Measurements from ENCODE around the gene IRF3. TPM values are rescaled to one million over a fixed set of nuclear protein-coding genes. Genes with fewer than 3 reads are reported as not detected.

IRF3 gene
- total and polyA plus RNA-seq, 4 experiments from 2014 or later: 64.1 to 386 (median 220) TPM

DNA sequence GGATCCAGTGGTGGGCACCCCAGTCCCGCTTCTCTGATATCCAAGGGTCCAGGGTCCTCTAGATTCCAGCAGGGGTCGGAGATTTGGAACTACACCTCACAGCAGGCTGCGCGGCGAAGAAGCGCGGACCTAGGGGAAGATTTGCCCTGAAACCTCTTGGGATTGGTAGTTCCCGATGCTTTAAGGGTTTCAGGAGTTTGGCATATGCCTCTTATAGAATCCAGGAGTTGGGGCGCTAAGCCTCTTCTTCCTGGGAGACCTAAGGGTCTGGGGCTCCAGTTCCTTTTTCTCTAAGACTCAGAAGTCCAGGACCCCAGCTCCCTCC is 425 bp upstream of the IRF3 start:
- peak overlapping the region; percentile 95 to 100 (median 99) for H3K27ac Mint-ChIP-seq
- peaks cover 19 to 51% (median 31%) of the 10 kb centered on the region in 4 donors for H3K4me1 Mint-ChIP-seq
- H3K27ac ChIP-seq (ENCODE audit: low read depth, low read length): peak overlapping the region; percentile 93
- CTCF ChIA-PET (ENCODE audit: partially characterized antibody): interaction anchor here (1.2 to 3.4 kb wide), 2 partner anchors 9 to 11 kb away, joined by 3 to 15 read pairs; no protein-coding TSS in a partner anchor
- peaks cover 31% of the 10 kb centered on the region for H3K4me1 ChIP-seq (ENCODE audit: insufficient read depth, low read length)
- H3K9me3 ChIP-seq (ENCODE audit: control insufficient read depth in 1 of 2, low read length in 2 of 2): no peaks in the 10 kb centered on the region
- peaks cover 18% of the 10 kb centered on the region for H3K36me3 ChIP-seq (ENCODE audit: insufficient read depth, low read length)
- DNase-seq: no peak
- peaks cover 0 to 31% of the 10 kb centered on the region in 2 donors for H3K36me3 Mint-ChIP-seq
- peaks cover 0 to 4% (median 0%) of the 10 kb centered on the region in 8 donors for H3K9me3 Mint-ChIP-seq
- no peaks in the 10 kb centered on the region for H3K27me3 ChIP-seq (ENCODE audit: insufficient read depth, low read length)
- POLR2A ChIA-PET (ENCODE audit: partially characterized antibody): interaction anchor here (1.0 to 11.0 kb wide), 13 partner anchors 11 to 263 kb away, joined by 3 to 146 read pairs (median 10); partner anchors contain the start of genes AKT1S1, ATF5, NOSIP and NUP62
- H3K4me3 ChIP-seq (ENCODE audit: low read length in 2 of 2): peak overlapping the region; percentile 25 to 99
- H3K4me3 Mint-ChIP-seq: peak overlapping the region; percentile 95 to 100 (median 97)
- H3K27me3 Mint-ChIP-seq: no peaks in the 10 kb centered on the region
- intact Hi-C loops (cut with micrococcal nuclease): no loop called here

DNA sequence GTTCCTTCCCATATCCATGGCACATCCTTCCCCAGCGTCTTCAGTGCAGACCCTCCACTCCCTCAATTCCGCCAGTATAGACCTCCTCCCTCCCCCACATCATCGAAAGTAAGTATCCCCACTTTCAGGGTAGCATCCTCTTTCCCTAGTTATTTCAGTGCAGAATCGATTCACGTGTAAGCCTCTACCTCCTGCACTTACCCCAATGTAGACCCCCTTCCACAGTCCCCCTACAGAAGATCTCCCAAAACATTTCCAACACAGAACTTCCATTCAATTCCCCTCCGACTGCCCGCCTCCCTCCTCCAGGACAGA is 664 bp downstream of the IRF3 start:
- Histone ChIP-seq H3K36me3 (ENCODE audit: insufficient read depth, low read length) (peaks cover 28% of the 10 kb centered on the region), H3K27ac (ENCODE audit: low read depth, low read length) (peak overlapping the region; percentile 93), H3K9me3 (ENCODE audit: control insufficient read depth in 1 of 2, low read length in 2 of 2) (no peaks in the 10 kb centered on the region), H3K27me3 (ENCODE audit: insufficient read depth, low read length) (no peaks in the 10 kb centered on the region), H3K4me3 (ENCODE audit: low read length in 2 of 2) (peak overlapping the region; percentile 99), H3K4me1 (ENCODE audit: insufficient read depth, low read length) (peaks cover 31% of the 10 kb centered on the region)
- Mint-ChIP-seq H3K9me3 (peaks cover 0 to 4% (median 0%) of the 10 kb centered on the region in 8 donors), H3K4me3 (peak overlapping the region; percentile 95 to 100 (median 97)), H3K36me3 (peaks cover 6 to 36% of the 10 kb centered on the region in 2 donors), H3K27ac (peak overlapping the region; percentile 95 to 100 (median 99)), H3K4me1 (peaks cover 19 to 61% (median 34%) of the 10 kb centered on the region in 4 donors), H3K27me3 (no peaks in the 10 kb centered on the region)
- intact Hi-C loops (cut with micrococcal nuclease): loop anchor here (1.0 kb wide), 2 partner anchors 23 to 75 kb away; partner anchors contain the start of gene SCAF1
- ChIA-PET CTCF (ENCODE audit: partially characterized antibody) (interaction anchor here (0.8 to 3.4 kb wide), 9 partner anchors 8 to 96 kb away, joined by 3 to 15 read pairs (median 4); partner anchors contain the start of genes RRAS and SCAF1), POLR2A (ENCODE audit: partially characterized antibody) (interaction anchor here (0.9 to 11.0 kb wide), 29 partner anchors 10 to 264 kb away, joined by 3 to 146 read pairs (median 5); partner anchors contain the start of genes AKT1S1, ATF5, FUZ and NOSIP)
- no peak for DNase-seq

DNA sequence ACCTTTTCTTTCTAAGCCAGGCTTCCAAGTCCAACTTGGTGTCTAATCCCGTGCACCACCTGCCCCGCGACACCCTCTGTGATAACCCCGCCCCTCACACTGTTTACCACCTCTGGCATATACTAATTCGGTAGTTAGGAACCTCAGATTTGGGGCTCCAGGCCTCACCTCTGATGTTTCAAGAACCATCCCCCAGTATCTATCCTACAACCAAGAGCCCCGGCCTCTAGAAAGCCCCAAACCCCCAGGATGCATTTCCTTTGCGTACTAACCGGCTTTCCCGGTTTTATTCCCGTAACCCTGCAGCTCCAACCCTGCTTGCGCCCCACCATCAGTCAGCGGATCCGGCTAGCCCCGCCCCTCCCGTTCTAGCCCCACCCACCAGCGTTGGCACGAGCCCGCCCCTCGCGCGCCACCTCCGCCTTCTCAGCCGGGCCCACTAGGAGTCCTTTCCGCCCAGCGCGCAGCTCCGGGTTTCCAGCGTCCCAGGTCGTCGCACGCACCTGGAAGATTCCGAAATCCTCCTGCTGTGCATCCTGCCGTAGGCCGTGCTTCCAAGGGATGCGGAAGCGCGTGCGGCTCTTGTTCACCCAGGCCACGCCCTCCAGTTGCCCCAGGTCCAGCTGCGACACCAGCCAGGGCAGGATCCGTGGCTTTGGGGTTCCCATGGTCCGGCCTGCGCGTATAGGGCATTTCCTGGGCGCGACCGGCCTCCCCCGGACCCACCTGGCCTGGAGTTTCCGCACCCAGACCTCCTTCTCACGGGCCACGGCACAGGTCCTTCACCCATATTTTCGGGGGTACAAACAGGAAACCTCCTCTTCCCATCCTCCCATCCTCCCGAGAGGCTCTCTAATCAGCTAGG is 1.3 kb downstream of the IRF3 start:
- no peaks in the 10 kb centered on the region for H3K9me3 ChIP-seq (ENCODE audit: control insufficient read depth in 1 of 2, low read length in 2 of 2)
- no peaks in the 10 kb centered on the region for H3K27me3 ChIP-seq (ENCODE audit: insufficient read depth, low read length)
- H3K27ac ChIP-seq (ENCODE audit: low read depth, low read length): peak overlapping the region; percentile 93
- H3K36me3 ChIP-seq (ENCODE audit: insufficient read depth, low read length): peaks cover 33% of the 10 kb centered on the region
- H3K27ac Mint-ChIP-seq: peak overlapping the region; percentile 95 to 100 (median 99)
- H3K4me1 Mint-ChIP-seq: peaks cover 19 to 65% (median 36%) of the 10 kb centered on the region in 4 donors
- CTCF ChIA-PET (ENCODE audit: partially characterized antibody): interaction anchor here (0.8 to 3.4 kb wide), 11 partner anchors 8 to 130 kb away, joined by 3 to 15 read pairs (median 4); partner anchors contain the start of genes RRAS and SCAF1
- H3K9me3 Mint-ChIP-seq: peaks cover 0 to 4% (median 0%) of the 10 kb centered on the region in 8 donors
- H3K4me3 Mint-ChIP-seq: peak overlapping the region; percentile 95 to 100 (median 97)
- peak overlapping the region; percentile 99 for H3K4me3 ChIP-seq (ENCODE audit: low read length in 2 of 2)
- DNase-seq: peak; percentile 85 to 92 (median 88)
- POLR2A ChIA-PET (ENCODE audit: partially characterized antibody): interaction anchor here (0.7 to 11.0 kb wide), 34 partner anchors 9 to 1151 kb away, joined by 3 to 146 read pairs (median 5); partner anchors contain the start of genes AKT1S1, AP2A1, ATF5 and FUZ
- H3K27me3 Mint-ChIP-seq: no peaks in the 10 kb centered on the region
- H3K36me3 Mint-ChIP-seq: peaks cover 7 to 42% of the 10 kb centered on the region in 2 donors
- peaks cover 31% of the 10 kb centered on the region for H3K4me1 ChIP-seq (ENCODE audit: insufficient read depth, low read length)
- intact Hi-C loops (cut with micrococcal nuclease): loop anchor here (1.0 kb wide), 3 partner anchors 12 to 74 kb away; partner anchors contain the start of gene SCAF1

DNA sequence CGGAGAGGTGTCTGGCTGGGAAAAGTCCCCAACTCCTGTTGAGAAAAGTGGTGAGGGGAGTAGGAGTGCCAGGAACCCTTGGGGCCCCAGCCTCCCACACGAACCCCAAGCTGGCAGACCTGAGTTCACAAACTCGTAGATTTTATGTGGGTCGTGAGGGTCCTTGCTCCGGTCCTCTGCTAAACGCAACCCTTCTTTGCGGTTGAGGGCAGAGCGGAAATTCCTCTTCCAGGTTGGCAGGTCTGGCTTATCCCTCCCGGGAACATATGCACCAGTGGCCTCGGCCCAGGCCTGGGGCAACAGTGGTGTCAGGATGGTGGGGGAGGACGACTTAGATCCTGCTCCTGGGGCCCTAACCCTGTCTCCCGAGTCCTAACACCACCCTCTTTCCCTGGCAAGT is 2.4 kb downstream of the IRF3 start:
- CTCF ChIA-PET (ENCODE audit: partially characterized antibody): interaction anchor here (1.1 to 3.4 kb wide), 4 partner anchors 9 to 129 kb away, joined by 3 to 15 read pairs (median 8); no protein-coding TSS in a partner anchor
- H3K9me3 ChIP-seq (ENCODE audit: control insufficient read depth in 1 of 2, low read length in 2 of 2): no peaks in the 10 kb centered on the region
- DNase-seq: peak in 1 of 5 donors; percentile 36

DNA sequence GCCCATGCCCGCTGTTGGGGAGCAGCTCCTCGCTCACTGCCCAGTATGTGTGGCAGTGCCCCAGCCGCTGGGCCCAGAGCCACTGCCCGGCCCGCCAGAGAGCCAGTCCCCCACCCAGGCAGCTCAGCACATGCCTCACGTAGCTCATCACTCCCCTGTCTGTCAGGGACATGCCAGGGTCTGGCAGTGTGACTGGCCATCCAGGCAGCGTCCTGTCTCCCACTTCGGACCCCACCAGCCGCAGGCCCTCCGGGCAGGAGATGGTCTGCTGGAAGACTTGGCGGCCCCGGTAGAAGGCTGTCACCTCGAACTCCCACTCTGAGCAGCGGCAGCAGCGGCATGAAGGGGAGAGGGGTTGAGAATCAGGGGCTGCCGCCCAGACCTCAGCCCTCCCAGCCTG is 3.6 kb downstream of the IRF3 start:
- ChIA-PET POLR2A (ENCODE audit: partially characterized antibody) (interaction anchor here (0.7 to 11.0 kb wide), 4 partner anchors 11 to 327 kb away, joined by 3 to 146 read pairs (median 64); partner anchors contain the start of genes CD37, PRMT1, RRAS and SCAF1), CTCF (ENCODE audit: partially characterized antibody) (no interaction called here)
- peaks cover 53% of the 10 kb centered on the region for H3K36me3 ChIP-seq (ENCODE audit: insufficient read depth, low read length)

More for the DNA sequence above, 2.4 kb downstream of the IRF3 start:
- Histone ChIP-seq H3K4me3 (ENCODE audit: low read length in 2 of 2) (peak overlapping the region in 1 of 2 donors; percentile 99), H3K36me3 (ENCODE audit: insufficient read depth, low read length) (peaks cover 43% of the 10 kb centered on the region), H3K27ac (ENCODE audit: low read depth, low read length) (peak overlapping the region; percentile 93), H3K27me3 (ENCODE audit: insufficient read depth, low read length) (no peaks in the 10 kb centered on the region), H3K4me1 (ENCODE audit: insufficient read depth, low read length) (peaks cover 37% of the 10 kb centered on the region)
- H3K4me3 Mint-ChIP-seq: peak overlapping the region; percentile 95 to 100 (median 97)
- peaks cover 0 to 4% (median 0%) of the 10 kb centered on the region in 8 donors for H3K9me3 Mint-ChIP-seq
- peaks cover 7 to 51% of the 10 kb centered on the region in 2 donors for H3K36me3 Mint-ChIP-seq
- H3K27me3 Mint-ChIP-seq: no peaks in the 10 kb centered on the region
- intact Hi-C loops (cut with micrococcal nuclease): no loop called here
- POLR2A ChIA-PET (ENCODE audit: partially characterized antibody): interaction anchor here (0.8 to 11.0 kb wide), 18 partner anchors 8 to 1150 kb away, joined by 3 to 146 read pairs (median 7); partner anchors contain the start of genes NOSIP, PRMT1, PRR12 and PRRG2
- H3K27ac Mint-ChIP-seq: peak overlapping the region; percentile 95 to 100 (median 99)
- peaks cover 19 to 68% (median 37%) of the 10 kb centered on the region in 4 donors for H3K4me1 Mint-ChIP-seq

DNA sequence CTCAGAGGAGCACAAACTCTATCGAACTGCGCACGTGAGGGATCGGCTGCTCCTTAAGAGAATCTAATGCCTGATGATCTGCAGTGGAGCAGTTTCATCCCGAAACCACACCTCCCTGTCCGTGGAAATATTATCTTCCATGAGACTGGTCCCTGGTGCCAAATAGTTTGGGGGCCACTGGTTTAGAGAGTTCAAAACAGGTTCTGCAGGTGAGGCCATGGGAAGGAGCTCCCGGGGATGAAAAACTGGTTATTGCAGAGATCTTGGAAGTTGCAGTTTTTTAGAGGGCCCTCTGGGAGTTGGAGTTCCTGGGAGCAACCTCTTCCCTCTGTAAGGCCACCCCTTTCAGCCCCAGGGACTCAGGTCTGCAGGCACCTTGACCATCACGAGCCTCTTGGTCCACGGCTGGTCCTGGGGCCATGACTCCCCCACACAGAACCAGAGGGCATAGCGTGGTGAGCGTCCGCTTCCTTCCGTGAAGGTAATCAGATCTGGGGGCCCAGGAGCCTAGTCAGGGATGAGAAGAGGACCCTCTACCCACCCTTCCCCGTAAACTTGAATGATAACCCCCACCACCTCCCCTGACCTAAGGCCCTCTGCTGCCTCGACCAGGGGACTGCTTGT is 5.2 kb downstream of the IRF3 start:
- Histone ChIP-seq H3K4me3 (ENCODE audit: low read length in 2 of 2) (no peak overlapping the region), H3K36me3 (ENCODE audit: insufficient read depth, low read length) (peaks cover 68% of the 10 kb centered on the region), H3K27ac (ENCODE audit: low read depth, low read length) (no peak overlapping the region), H3K4me1 (ENCODE audit: insufficient read depth, low read length) (peaks cover 28% of the 10 kb centered on the region), H3K27me3 (ENCODE audit: insufficient read depth, low read length) (no peaks in the 10 kb centered on the region), H3K9me3 (ENCODE audit: control insufficient read depth in 1 of 2, low read length in 2 of 2) (no peaks in the 10 kb centered on the region)
- no peak overlapping the region for H3K4me3 Mint-ChIP-seq
- H3K27ac Mint-ChIP-seq: peak overlapping the region in 4 of 7 donors; percentile 46 to 88 (median 63)
- no peaks in the 10 kb centered on the region for H3K9me3 Mint-ChIP-seq
- ChIA-PET CTCF (ENCODE audit: partially characterized antibody) (interaction anchor here (0.6 kb wide), 1 partner anchor 14 kb away, joined by 3 read pairs; no protein-coding TSS in a partner anchor), POLR2A (ENCODE audit: partially characterized antibody) (interaction anchor here (0.7 to 11.0 kb wide), 6 partner anchors 16 to 80 kb away, joined by 3 to 146 read pairs (median 4); partner anchors contain the start of genes NOSIP, PRMT1, PRRG2 and RRAS)
- H3K4me1 Mint-ChIP-seq: peaks cover 10 to 48% (median 29%) of the 10 kb centered on the region in 4 donors
- no peaks in the 10 kb centered on the region for H3K27me3 Mint-ChIP-seq
- H3K36me3 Mint-ChIP-seq: peaks cover 7 to 64% of the 10 kb centered on the region in 2 donors
- intact Hi-C loops (cut with micrococcal nuclease): no loop called here
- no peak for DNase-seq

More for the DNA sequence above, 3.6 kb downstream of the IRF3 start:
- intact Hi-C loops (cut with micrococcal nuclease): no loop called here
- no peak for DNase-seq
- peak overlapping the region in 3 of 7 donors; percentile 51 to 95 (median 53) for H3K27ac Mint-ChIP-seq
- Histone ChIP-seq H3K27me3 (ENCODE audit: insufficient read depth, low read length) (no peaks in the 10 kb centered on the region), H3K27ac (ENCODE audit: low read depth, low read length) (peak overlapping the region; percentile 93), H3K4me1 (ENCODE audit: insufficient read depth, low read length) (peaks cover 37% of the 10 kb centered on the region), H3K4me3 (ENCODE audit: low read length in 2 of 2) (no peak overlapping the region), H3K9me3 (ENCODE audit: control insufficient read depth in 1 of 2, low read length in 2 of 2) (no peaks in the 10 kb centered on the region)
- H3K4me1 Mint-ChIP-seq: peaks cover 18 to 64% (median 38%) of the 10 kb centered on the region in 4 donors
- no peaks in the 10 kb centered on the region for H3K27me3 Mint-ChIP-seq
- peaks cover 0 to 4% (median 0%) of the 10 kb centered on the region in 8 donors for H3K9me3 Mint-ChIP-seq
- H3K36me3 Mint-ChIP-seq: peaks cover 7 to 55% of the 10 kb centered on the region in 2 donors
- peak overlapping the region in 2 of 8 donors; percentile 25 to 28 for H3K4me3 Mint-ChIP-seq

Measured in CD4-positive, alpha-beta memory T cell (primary cell).